MM.1S (cell line): Measurements from ENCODE around the gene TTC38.

Experiments
- DNase-seq: peaks from one replicate; pipeline ENCODE4 v3.0.0-alpha.2; 2015
- H2AFZ ChIP-seq: fragments of 300-600 bp; sonication (generic); 2 replicates; pipeline ENCODE4 v1.6.0; 2016; ENCODE audit warnings: antibody characterized with exemption, low read length
- H3F3A ChIP-seq: fragments of 300-600 bp; sonication (generic); 2 replicates; pipeline ENCODE4 v1.6.1; 2016; ENCODE audit warnings: mild to moderate bottlenecking, antibody characterized with exemption, low read length, moderate library complexity, mixed read lengths; ENCODE audit not compliant: insufficient read depth
- H3K27ac ChIP-seq: fragments of 300-600 bp; sonication (generic); 2 replicates; pipeline ENCODE4 v1.5.1; 2016; ENCODE audit warnings: mild to moderate bottlenecking, low read length
- H3K27me3 ChIP-seq: fragments of 300-600 bp; sonication (generic); replicated peaks from 2 replicates; pipeline ENCODE4 v1.6.0; 2016; ENCODE audit warnings: low read length; ENCODE audit not compliant: insufficient read depth
- H3K36me3 ChIP-seq: fragments of 300-600 bp; sonication (generic); replicated peaks from 2 replicates; pipeline ENCODE4 v1.6.1; 2016; ENCODE audit warnings: mild to moderate bottlenecking, low read length, mixed read lengths; ENCODE audit not compliant: insufficient read depth
- H3K4me1 ChIP-seq: fragments of 300-600 bp; sonication (generic); 2 replicates; pipeline ENCODE4 v1.6.1; 2016; ENCODE audit warnings: low read length, mixed read lengths
- H3K4me2 ChIP-seq: fragments of 300-600 bp; sonication (generic); 2 replicates; pipeline ENCODE4 v1.6.0; 2016; ENCODE audit warnings: low read depth, low read length
- H3K4me3 ChIP-seq: fragments of 300-600 bp; sonication (generic); 2 replicates; pipeline ENCODE4 v1.5.1; 2016; ENCODE audit warnings: low read length, mixed read lengths
- H3K79me2 ChIP-seq: fragments of 300-600 bp; sonication (generic); 2 replicates; pipeline ENCODE4 v1.6.1; 2016; ENCODE audit warnings: mixed run types, low read length, mixed read lengths
- H3K9ac ChIP-seq: fragments of 300-600 bp; sonication (generic); 2 replicates; pipeline ENCODE4 v1.6.1; 2016; ENCODE audit warnings: low read length, mixed read lengths
- H3K9me2 ChIP-seq: fragments of 300-600 bp; sonication (generic); replicated peaks from 2 replicates; pipeline ENCODE4 v1.6.1; 2016; ENCODE audit warnings: mild to moderate bottlenecking, low read length, mixed read lengths; ENCODE audit not compliant: insufficient read depth
- H3K9me3 ChIP-seq: fragments of 300-600 bp; sonication (generic); replicated peaks from 2 replicates; pipeline ENCODE4 v1.6.1; 2016; ENCODE audit warnings: mild to moderate bottlenecking, low read length, mixed read lengths; ENCODE audit not compliant: insufficient read depth
- H4K20me1 ChIP-seq: fragments of 300-600 bp; sonication (generic); 2 replicates; pipeline ENCODE4 v1.6.1; 2016; ENCODE audit warnings: mild to moderate bottlenecking, low read length, moderate library complexity, mixed read lengths; ENCODE audit not compliant: insufficient read depth
- CTCF ChIP-seq: fragments of 300-600 bp; sonication (generic); IDR thresholded peaks from 2 replicates; pipeline ENCODE4 v1.5.1; 2016; ENCODE audit warnings: antibody characterized with exemption, low read length, mixed read lengths
- EZH2 ChIP-seq: fragments of 300-600 bp; sonication (generic); optimal IDR thresholded peaks from 2 replicates; pipeline ENCODE3; 2017; ENCODE audit warnings: low read depth, mild to moderate bottlenecking, antibody characterized with exemption, low read length, mixed read lengths
- EZH2phosphoT487 ChIP-seq: fragments of 300-600 bp; sonication (generic); IDR thresholded peaks from 2 replicates; pipeline ENCODE4 v1.6.1; 2018; ENCODE audit warnings: antibody characterized with exemption, low read length

The TTC38 gene

GRCh38 chr22:46259374-46259773 lies 8.4 kb upstream of the TTC38 start:
- no peak overlapping the region for H3K27ac ChIP-seq
- H3K79me2 ChIP-seq: no peaks in the 10 kb centered on the region
- no peaks in the 10 kb centered on the region for H4K20me1 ChIP-seq
- H3K36me3 ChIP-seq: no peaks in the 10 kb centered on the region
- no peak overlapping the region for H3K9ac ChIP-seq
- peaks cover 33% of the 10 kb centered on the region for H3K27me3 ChIP-seq
- H3K9me3 ChIP-seq: no peaks in the 10 kb centered on the region
- no peak for TF ChIP-seq EZH2
- TF ChIP-seq EZH2phosphoT487: no peak
- no peak for TF ChIP-seq CTCF
- H3K4me2 ChIP-seq: no peak overlapping the region
- H2AFZ ChIP-seq: no peak overlapping the region
- no peaks in the 10 kb centered on the region for H3F3A ChIP-seq
- no peaks in the 10 kb centered on the region for H3K9me2 ChIP-seq
- no peak overlapping the region for H3K4me3 ChIP-seq
- no peak for DNase-seq
- no peaks in the 10 kb centered on the region for H3K4me1 ChIP-seq

GRCh38 chr22:46260038-46260437 lies 7.8 kb upstream of the TTC38 start:
- no peaks in the 10 kb centered on the region for H3K9me3 ChIP-seq
- no peaks in the 10 kb centered on the region for H3F3A ChIP-seq
- no peaks in the 10 kb centered on the region for H3K9me2 ChIP-seq
- H3K36me3 ChIP-seq: no peaks in the 10 kb centered on the region
- no peak overlapping the region for H3K4me2 ChIP-seq
- H3K9ac ChIP-seq: no peak overlapping the region
- no peak overlapping the region for H2AFZ ChIP-seq
- H3K4me3 ChIP-seq: no peak overlapping the region
- no peaks in the 10 kb centered on the region for H3K79me2 ChIP-seq
- H3K27ac ChIP-seq: no peak overlapping the region
- H3K27me3 ChIP-seq: peaks cover 33% of the 10 kb centered on the region
- H4K20me1 ChIP-seq: no peaks in the 10 kb centered on the region
- no peak for TF ChIP-seq CTCF
- TF ChIP-seq EZH2phosphoT487: no peak
- no peak for TF ChIP-seq EZH2
- no peak for DNase-seq
- no peaks in the 10 kb centered on the region for H3K4me1 ChIP-seq

GRCh38 chr22:46262449-46263215 lies 5.2 kb upstream of the TTC38 start:
- no peaks in the 10 kb centered on the region for H3K9me3 ChIP-seq
- H3K4me3 ChIP-seq: no peak overlapping the region
- TF ChIP-seq EZH2: no peak
- no peak for TF ChIP-seq CTCF
- TF ChIP-seq EZH2phosphoT487: no peak
- H4K20me1 ChIP-seq: no peaks in the 10 kb centered on the region
- no peaks in the 10 kb centered on the region; the same call in 1 of the 2 replicates for H3K4me1 ChIP-seq
- H3K9me2 ChIP-seq: no peaks in the 10 kb centered on the region
- no peak overlapping the region for H2AFZ ChIP-seq
- H3K79me2 ChIP-seq: no peaks in the 10 kb centered on the region
- H3K27ac ChIP-seq: no peak overlapping the region
- no peak overlapping the region for H3K4me2 ChIP-seq
- no peak overlapping the region for H3K9ac ChIP-seq
- no peaks in the 10 kb centered on the region for H3K36me3 ChIP-seq
- DNase-seq: no peak
- H3F3A ChIP-seq: no peaks in the 10 kb centered on the region
- peaks cover 38% of the 10 kb centered on the region for H3K27me3 ChIP-seq
